MG63 (cell line): ENCODE data around the gene DLG4. TPM values are rescaled to one million over a fixed set of nuclear protein-coding genes. Genes with fewer than 3 reads are reported as not detected.
A peak's percentile ranks its signal among the peaks of the same experiment; 100 is the strongest.

Experiments used
- DNase-seq: peaks from one replicate; pipeline ENCODE4 v3.0.0-alpha.2; 2020
- H3K27me3 ChIP-seq: fragments of 250-450 bp; sonication (Bioruptor Pico); 2 replicates; pipeline ENCODE4 v1.5.1; 2020; ENCODE audit warnings: mild to moderate bottlenecking, moderate library complexity
- H3K36me3 ChIP-seq: fragments of 250-450 bp; sonication (Bioruptor Pico); 2 replicates; pipeline ENCODE4 v1.5.1; 2020; ENCODE audit warnings: mild to moderate bottlenecking, moderate library complexity
- H3K4me3 ChIP-seq: fragments of 250-450 bp; sonication (Bioruptor Pico); 2 replicates; pipeline ENCODE4 v1.5.1; 2020; ENCODE audit warnings: mild to moderate bottlenecking, moderate library complexity
- H3K9me3 ChIP-seq: fragments of 250-450 bp; sonication (Bioruptor Pico); 2 replicates; pipeline ENCODE4 v1.5.1; 2020; ENCODE audit warnings: mild to moderate bottlenecking, moderate library complexity
- total RNA-seq: library from RNA; depleted of rRNA; stranded (reverse); fragments of >200 nt; shearing (Covaris generic); gene quantifications from 2 replicates; pipeline ENCODE4 v1.2.3, GENCODE V29; 2014; ENCODE audit warnings: low replicate concordance; rRNA removed

The DLG4 gene
- 7.5 and 15.3 TPM in 2 replicates for total RNA-seq

GRCh38 chr17:7219812-7220592, at the start of gene DLG4, which contains the start of gene ACADVL:
Gene DLG4 (minus strand): TSS chr17:7219836.
Gene ACADVL (plus strand): TSS chr17:7219938. CDS start chr17:7219985, 47 bp downstream.
- no peaks in the 10 kb centered on the region for H3K9me3 ChIP-seq
- peak within 1 kb of the TSS; percentile 75 for H3K4me3 ChIP-seq
- no peaks in the 10 kb centered on the region for H3K27me3 ChIP-seq
- peak; percentile 92 for DNase-seq
- peaks cover 42% of the 10 kb centered on the region for H3K36me3 ChIP-seq

DNA sequence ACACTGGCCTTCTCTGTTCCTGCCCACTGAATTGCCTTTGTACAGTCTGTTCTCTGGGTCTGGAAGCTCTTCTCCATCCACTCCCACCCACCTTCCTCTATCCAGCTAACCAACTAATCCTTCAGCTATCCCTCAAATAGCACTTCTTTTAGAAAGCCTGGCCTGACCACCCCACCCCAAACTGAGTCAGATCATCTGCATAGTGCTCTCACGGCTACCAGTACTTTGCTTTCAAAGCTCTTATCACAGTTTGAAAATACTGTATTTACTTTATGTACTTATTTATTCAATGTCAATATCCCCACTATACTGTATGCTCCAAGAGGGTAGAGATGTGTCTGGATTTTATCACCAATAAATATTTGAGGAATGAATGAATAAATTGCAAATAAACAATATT, 47.1 kb upstream of the DLG4 start:
- no peaks in the 10 kb centered on the region for H3K36me3 ChIP-seq
- no peaks in the 10 kb centered on the region for H3K9me3 ChIP-seq
- peak; percentile 33 for DNase-seq
- no peaks in the 10 kb centered on the region for H3K27me3 ChIP-seq
- H3K4me3 ChIP-seq, result no peak overlapping the region

DNA sequence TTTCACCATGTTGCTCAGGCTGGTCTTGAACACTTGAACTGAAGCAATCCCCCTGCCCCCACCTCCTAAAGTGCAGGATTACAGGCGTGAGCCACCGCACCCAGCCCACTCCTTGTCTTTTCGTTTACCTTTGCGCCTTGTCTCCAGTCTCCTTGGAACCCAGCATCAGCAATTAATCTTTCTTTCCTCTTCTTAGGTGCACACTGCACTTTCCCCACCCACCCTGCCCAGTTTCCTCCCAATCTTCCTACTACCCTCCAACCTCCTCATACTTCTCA, 44.1 kb upstream of the DLG4 start:
- peaks cover 5% of the 10 kb centered on the region; the same call in 1 of the 2 replicates for H3K36me3 ChIP-seq
- no peaks in the 10 kb centered on the region for H3K27me3 ChIP-seq
- DNase-seq, result no peak
- no peaks in the 10 kb centered on the region for H3K9me3 ChIP-seq
- H3K4me3 ChIP-seq, result no peak overlapping the region

DNA sequence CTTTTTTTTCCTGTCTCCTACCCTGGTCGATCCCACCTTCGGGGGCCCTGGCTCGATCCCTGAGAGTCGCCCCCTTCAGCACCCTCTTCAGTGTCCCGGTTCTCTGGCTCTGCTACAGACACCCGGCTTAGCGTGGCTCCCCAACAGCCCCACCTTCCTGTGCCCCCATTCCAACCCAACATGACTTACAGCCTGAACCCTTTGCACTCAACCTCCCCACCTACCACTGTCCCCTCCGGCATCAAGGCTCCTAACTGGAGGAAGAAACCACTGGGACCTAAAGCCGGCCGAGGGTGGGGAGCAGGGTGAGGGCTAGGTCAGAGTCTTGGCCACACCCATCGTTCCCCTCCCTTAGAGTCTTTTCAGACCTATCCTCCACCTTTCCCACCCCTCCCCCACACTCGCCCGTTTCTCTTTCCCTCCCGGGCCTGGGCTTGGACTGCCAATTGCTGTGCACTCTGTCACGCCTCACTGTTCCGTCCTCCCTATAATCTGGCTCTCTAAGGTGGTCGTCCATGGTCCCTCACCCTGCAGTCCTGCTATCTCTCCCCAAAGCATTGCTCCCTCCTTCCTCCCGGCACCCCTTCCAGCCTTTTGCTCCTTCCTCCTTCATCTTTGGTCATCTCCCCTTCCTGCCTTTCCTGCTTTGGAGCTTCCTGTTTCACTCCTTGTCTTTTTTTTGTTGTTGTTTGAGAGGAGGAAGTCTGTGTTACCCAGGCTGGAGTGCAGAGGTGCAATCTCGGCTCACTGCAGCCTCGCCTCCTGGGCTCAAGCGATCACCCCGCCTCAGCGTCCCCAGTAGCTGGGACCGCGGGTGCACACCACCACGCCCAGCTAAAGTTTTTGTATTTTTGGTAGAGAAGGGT, 43.5 kb upstream of the DLG4 start:
- DNase-seq, result no peak
- Histone ChIP-seq H3K4me3 (no peak overlapping the region), H3K36me3 (peaks cover 8% of the 10 kb centered on the region; the same call in 1 of the 2 replicates), H3K9me3 (no peaks in the 10 kb centered on the region), H3K27me3 (no peaks in the 10 kb centered on the region)

- Histone ChIP-seq H3K36me3 (peaks cover 10% of the 10 kb centered on the region), H3K27me3 (no peaks in the 10 kb centered on the region), H3K4me3 (no peak within 1 kb of the TSS), H3K9me3 (no peaks in the 10 kb centered on the region)
- DNase-seq, result no peak
Measured at GRCh38 chr17:7262192-7262934, 42.7 kb upstream of the DLG4 start, which contains the start of gene CLDN7. Gene CLDN7 (minus strand): TSS chr17:7262478. CDS start chr17:7262043, 435 bp downstream.

GRCh38 chr17:7261379-7262191, 41.9 kb upstream of the DLG4 start:
- Histone ChIP-seq H3K36me3 (peaks cover 12% of the 10 kb centered on the region), H3K4me3 (no peak overlapping the region), H3K27me3 (no peaks in the 10 kb centered on the region), H3K9me3 (no peaks in the 10 kb centered on the region)
- no peak for DNase-seq

DNA sequence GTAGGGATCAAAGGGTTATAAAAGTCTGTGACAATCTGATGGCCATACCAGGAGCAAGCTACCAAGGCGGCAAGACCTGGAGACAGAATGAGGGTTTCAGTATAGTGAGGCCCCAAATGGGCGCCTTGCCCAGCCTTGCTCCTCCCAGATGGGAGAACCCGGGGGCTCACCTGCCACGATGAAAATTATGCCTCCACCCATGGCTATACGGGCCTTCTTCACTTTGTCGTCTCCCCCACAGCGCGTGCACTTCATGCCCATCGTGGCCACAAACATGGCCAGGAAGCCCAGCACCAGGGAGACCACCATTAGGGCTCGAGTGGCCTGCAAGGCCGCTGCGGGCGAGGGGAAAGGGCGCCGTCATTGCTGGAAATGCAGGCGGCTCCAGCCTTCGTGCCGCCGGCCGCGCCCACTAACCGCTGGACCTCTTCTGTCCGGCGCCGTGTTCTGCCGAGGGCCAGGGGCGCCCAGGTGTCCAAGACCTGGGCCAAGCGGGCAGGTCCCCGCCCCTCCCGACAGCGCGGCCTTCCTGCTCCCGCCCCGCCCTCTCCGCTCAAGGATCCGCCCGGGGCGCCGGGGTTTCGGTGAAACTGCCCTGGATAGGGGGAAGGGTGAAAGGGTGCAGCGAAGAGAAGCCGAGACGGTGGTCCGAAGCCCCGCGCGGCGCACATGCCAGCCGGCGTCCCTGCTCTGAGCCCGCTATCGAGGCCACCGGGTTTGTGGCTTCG, 41.2 kb upstream of the DLG4 start:
- H3K27me3 ChIP-seq, result no peaks in the 10 kb centered on the region
- no peak for DNase-seq
- peaks cover 19% of the 10 kb centered on the region for H3K36me3 ChIP-seq
- no peak overlapping the region for H3K4me3 ChIP-seq
- H3K9me3 ChIP-seq, result no peaks in the 10 kb centered on the region

DNA sequence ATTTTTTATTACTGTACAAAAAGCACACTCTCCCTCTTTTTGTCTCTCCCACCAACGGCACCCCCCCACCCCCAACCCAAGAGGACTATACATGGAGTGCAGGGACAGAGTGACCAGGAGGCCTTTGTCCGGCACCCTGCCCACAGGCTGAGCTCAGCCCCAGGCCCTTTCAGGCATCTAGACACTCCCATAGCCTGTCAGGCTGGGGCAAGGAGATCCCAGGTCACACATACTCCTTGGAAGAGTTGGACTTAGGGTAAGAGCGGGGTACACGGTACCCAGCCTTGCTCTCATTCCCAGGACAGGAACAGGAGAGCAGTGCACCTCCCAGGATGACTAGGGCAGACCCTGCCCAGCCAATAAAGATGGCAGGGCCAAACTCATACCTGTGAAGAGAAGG, 40.5 kb upstream of the DLG4 start:
- H3K36me3 ChIP-seq, result peaks cover 19% of the 10 kb centered on the region
- H3K27me3 ChIP-seq, result no peaks in the 10 kb centered on the region
- DNase-seq, result no peak

DNA sequence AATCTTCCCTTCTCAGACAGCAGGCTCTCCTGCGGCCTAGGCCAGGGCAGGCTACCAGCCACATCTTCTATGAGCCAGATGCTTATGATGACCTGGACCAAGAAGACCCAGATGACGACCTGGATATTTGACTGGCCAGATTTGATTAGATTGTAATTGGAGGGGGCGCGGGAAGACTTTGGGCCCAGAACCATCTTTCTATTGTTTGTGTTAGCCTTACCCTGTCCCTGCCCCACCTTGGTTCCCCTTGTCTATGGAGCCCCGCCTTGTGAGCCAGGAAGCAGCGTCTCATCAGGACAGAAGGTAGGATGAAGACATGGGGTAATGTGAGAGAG, 39.9 kb upstream of the DLG4 start:
- no peak for DNase-seq
- Histone ChIP-seq H3K36me3 (peaks cover 20% of the 10 kb centered on the region), H3K27me3 (no peaks in the 10 kb centered on the region), H3K4me3 (no peak overlapping the region), H3K9me3 (no peaks in the 10 kb centered on the region)

More for the DNA sequence above, 40.5 kb upstream of the DLG4 start:
- Histone ChIP-seq H3K4me3 (no peak overlapping the region), H3K9me3 (no peaks in the 10 kb centered on the region)

DNA sequence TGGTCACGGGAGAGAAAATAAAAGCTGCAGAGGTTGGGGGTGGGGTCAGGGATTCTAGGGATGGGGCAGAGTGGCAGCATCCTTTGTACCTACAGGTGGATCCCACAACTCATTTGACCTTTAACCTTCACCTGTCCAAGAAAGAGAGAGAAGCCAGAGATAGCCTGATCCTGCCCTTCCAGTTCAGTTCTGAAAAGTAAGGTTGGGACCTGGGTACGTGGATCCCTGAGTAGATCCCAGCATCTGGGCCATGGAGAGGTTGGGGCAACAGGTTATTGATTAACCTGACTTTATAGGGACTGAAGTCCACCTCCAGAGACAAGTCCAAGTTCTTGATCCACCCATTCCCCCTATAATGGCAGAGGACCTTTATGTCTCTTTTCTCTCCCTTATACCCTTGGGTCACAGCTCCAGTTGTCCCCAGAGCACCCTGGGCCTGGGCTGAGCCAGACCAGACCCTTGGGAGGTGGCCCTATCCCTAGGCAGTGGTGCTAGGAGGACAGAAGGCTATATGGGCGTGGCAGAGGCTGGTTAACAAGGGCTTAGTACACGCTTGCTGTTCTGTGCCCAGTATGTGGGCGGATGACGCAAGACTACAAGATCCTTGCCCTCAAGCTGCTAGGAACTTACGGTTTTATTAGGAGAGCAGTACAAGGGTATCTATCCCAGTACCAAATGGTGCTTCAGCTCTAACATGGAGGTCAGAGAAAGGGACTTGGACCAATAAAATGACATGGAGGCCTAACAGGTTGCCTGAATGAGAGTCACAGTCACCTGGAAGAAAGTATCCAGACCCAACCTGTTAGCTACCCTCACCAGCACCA, 39.3 kb upstream of the DLG4 start:
- peak; percentile 77 for DNase-seq
- Histone ChIP-seq H3K9me3 (no peaks in the 10 kb centered on the region), H3K4me3 (no peak overlapping the region), H3K36me3 (peaks cover 26% of the 10 kb centered on the region), H3K27me3 (no peaks in the 10 kb centered on the region)

GRCh38 chr17:7256766-7257456, 37.3 kb upstream of the DLG4 start:
- Histone ChIP-seq H3K9me3 (no peaks in the 10 kb centered on the region), H3K36me3 (peaks cover 26% of the 10 kb centered on the region), H3K4me3 (no peak overlapping the region), H3K27me3 (no peaks in the 10 kb centered on the region)
- DNase-seq, result no peak

DNA sequence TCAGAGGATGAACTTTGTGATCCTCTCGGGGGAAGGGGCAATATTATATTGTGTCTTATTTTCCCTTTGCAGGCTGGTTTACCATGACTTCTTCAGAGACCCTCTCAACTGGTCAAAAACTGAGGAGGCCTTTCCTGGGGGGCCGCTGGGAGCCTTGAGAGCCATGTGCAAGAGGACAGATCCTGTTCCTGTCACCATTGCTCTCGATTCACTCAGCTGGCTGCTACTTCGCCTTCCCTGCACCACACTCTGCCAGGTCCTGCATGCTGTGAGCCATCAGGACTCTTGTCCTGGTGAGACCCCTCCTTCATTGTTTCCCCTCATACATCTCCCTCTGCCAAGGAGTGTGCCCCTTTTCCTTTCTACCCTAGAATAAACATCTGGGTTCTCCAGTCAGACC, 34.9 kb upstream of the DLG4 start:
- Histone ChIP-seq H3K36me3 (peaks cover 26% of the 10 kb centered on the region), H3K9me3 (no peaks in the 10 kb centered on the region)
- no peak for DNase-seq

DNA sequence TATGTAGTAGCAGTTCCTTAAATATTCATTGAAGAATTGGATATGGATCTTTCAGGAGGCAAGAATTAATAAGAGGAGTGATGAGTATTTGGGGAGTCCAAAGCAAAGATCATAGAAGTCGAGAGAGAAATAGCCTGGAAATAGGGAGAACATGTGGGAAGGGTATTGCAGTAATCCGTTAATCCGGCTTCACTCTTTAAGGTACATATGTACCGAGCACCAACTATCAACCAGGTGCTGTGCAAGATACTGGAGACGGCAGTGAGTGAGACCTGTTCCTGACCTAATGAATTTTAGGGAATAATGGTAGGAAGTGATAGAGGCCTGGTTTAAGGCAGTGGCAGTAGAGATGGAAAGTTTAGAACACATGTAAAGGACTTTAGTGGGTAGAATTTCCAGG, 33.4 kb upstream of the DLG4 start:
- DNase-seq, result no peak
- Histone ChIP-seq H3K27me3 (no peaks in the 10 kb centered on the region), H3K4me3 (peak overlapping the region; percentile 90), H3K9me3 (no peaks in the 10 kb centered on the region), H3K36me3 (peaks cover 21% of the 10 kb centered on the region)

More for the DNA sequence above, 34.9 kb upstream of the DLG4 start:
- Histone ChIP-seq H3K4me3 (no peak overlapping the region), H3K27me3 (no peaks in the 10 kb centered on the region)

- DNase-seq, result peak; percentile 91
- H3K36me3 ChIP-seq, result peaks cover 19% of the 10 kb centered on the region
- peak within 1 kb of the TSS; percentile 90 for H3K4me3 ChIP-seq
- H3K9me3 ChIP-seq, result no peaks in the 10 kb centered on the region
- no peaks in the 10 kb centered on the region for H3K27me3 ChIP-seq
Measured at GRCh38 chr17:7252176-7253043, 32.8 kb upstream of the DLG4 start, which contains the start of gene ELP5. Gene ELP5 (plus strand): TSS chr17:7252215. CDS start chr17:7252551, 336 bp downstream.
